ENCODE measurements around the gene BCL3.

The BCL3 gene

GRCh38 chr19:44723299-44723951, 25.1 kb upstream of the BCL3 start:
- TF ChIP-seq, protein P1, sequence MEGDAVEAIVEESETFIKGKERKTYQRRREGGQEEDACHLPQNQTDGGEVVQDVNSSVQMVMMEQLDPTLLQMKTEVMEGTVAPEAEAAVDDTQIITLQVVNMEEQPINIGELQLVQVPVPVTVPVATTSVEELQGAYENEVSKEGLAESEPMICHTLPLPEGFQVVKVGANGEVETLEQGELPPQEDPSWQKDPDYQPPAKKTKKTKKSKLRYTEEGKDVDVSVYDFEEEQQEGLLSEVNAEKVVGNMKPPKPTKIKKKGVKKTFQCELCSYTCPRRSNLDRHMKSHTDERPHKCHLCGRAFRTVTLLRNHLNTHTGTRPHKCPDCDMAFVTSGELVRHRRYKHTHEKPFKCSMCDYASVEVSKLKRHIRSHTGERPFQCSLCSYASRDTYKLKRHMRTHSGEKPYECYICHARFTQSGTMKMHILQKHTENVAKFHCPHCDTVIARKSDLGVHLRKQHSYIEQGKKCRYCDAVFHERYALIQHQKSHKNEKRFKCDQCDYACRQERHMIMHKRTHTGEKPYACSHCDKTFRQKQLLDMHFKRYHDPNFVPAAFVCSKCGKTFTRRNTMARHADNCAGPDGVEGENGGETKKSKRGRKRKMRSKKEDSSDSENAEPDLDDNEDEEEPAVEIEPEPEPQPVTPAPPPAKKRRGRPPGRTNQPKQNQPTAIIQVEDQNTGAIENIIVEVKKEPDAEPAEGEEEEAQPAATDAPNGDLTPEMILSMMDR (conservative IDR thresholded peaks at IDR 0.05) = no peak
- TF ChIP-seq ZFX (IDR thresholded peaks at IDR 0.05) = no peak
- H3K27ac ChIP-seq = no peak overlapping the region; the same call in 1 of the 2 replicates

- TF ChIP-seq, protein P1 (conservative IDR thresholded peaks at IDR 0.05) = peak; percentile 88
- TF ChIP-seq ZFX (IDR thresholded peaks at IDR 0.05) = no peak
- peak overlapping the region; percentile 10; the same call in 1 of the 2 replicates for H3K27ac ChIP-seq
Measured at GRCh38 chr19:44723952-44724319, 24.6 kb upstream of the BCL3 start.

- TF ChIP-seq ZFX (IDR thresholded peaks at IDR 0.05) = no peak
- TF ChIP-seq, protein P1 (conservative IDR thresholded peaks at IDR 0.05) = no peak
- no peak overlapping the region for H3K27ac ChIP-seq
Measured at GRCh38 chr19:44725251-44725650, 23.3 kb upstream of the BCL3 start.

GRCh38 chr19:44725684-44726083, 22.8 kb upstream of the BCL3 start:
- no peak overlapping the region for H3K27ac ChIP-seq
- TF ChIP-seq ZFX (IDR thresholded peaks at IDR 0.05) = no peak
- TF ChIP-seq, protein P1 (conservative IDR thresholded peaks at IDR 0.05) = no peak

GRCh38 chr19:44726465-44726864, 22.0 kb upstream of the BCL3 start:
- TF ChIP-seq ZFX (IDR thresholded peaks at IDR 0.05) = no peak
- TF ChIP-seq, protein P1 (conservative IDR thresholded peaks at IDR 0.05) = no peak
- H3K27ac ChIP-seq = no peak overlapping the region

DNA sequence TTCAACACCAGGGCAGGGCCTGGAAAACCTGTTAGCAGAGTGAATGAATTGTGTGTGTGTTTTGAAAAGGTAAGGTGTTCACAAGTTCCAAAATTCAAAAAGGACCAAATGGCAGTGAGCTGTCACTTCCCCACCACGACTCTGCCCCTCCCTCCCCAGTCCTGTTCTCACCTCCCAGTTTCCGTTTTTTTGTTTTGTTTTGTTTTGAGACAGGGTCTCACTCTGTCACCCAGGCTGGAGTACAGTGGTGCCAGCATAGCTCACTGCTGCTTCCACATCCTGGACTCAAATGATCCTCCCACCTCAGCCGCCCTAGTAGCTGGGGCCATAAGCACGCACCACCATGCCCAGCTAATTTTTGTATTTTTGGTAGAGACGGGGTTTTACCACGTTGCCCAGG, 20.3 kb upstream of the BCL3 start:
- TF ChIP-seq, protein P1 (conservative IDR thresholded peaks at IDR 0.05) = no peak
- TF ChIP-seq ZFX (IDR thresholded peaks at IDR 0.05) = no peak

DNA sequence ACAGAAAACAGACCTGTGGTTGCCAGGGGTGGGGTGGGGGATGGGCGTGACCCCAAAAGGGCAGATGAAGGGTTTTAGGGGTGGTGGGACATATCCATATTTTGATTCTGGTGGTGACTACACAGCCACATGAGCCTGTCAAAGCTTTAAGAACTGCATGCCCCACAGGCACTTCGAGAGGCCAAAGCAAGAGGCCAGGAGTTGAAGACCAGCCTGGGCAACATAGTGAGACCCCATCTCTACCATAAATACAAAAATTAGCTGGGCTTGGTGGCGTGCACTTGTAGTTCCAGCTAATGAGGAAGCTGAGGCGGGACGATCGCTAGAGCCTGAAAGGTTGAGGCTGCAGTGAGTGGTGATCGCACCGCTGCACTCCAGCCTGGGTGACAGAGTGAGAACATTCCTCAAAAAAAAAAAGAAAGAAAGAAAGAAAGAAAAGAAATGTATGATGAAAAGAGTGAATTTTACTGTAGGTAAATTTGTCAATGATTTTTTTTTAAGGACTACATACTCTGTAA, 18.9 kb upstream of the BCL3 start:
- H3K27ac ChIP-seq = no peak overlapping the region

More for the DNA sequence above, 20.3 kb upstream of the BCL3 start:
- H3K27ac ChIP-seq = no peak overlapping the region

More for the DNA sequence above, 18.9 kb upstream of the BCL3 start:
- TF ChIP-seq, protein P1 (conservative IDR thresholded peaks at IDR 0.05) = no peak
- no peak for TF ChIP-seq ZFX (IDR thresholded peaks at IDR 0.05)

All from C4-2B (cell line).